ENCODE data around the gene ACOX3. TPM values are rescaled to one million over a fixed set of nuclear protein-coding genes. Genes with fewer than 3 reads are reported as not detected.

The ACOX3 gene
- total and polyA plus RNA-seq, 2 of the 8 experiments (the other 6 are each of a cell fraction or from before 2014, with no cell fraction given), result 2.5 to 9.9 TPM

- TF ChIP-seq SP1 (IDR thresholded peaks at IDR 0.05; ENCODE audit: low read depth, low read length) (no peak), SP2 (IDR thresholded peaks at IDR 0.05; ENCODE audit: low read length) (no peak), SP4 (IDR thresholded peaks at IDR 0.05; ENCODE audit: low read length) (no peak), ZNF274 (IDR thresholded peaks at IDR 0.05; ENCODE audit: borderline replicate concordance, extremely low read depth, low read length) (no peak), YY1 (IDR thresholded peaks at IDR 0.05; ENCODE audit: low read depth, low read length) (no peak), ATF2 (IDR thresholded peaks at IDR 0.05; ENCODE audit: low read length) (no peak)
These were observed 31.7 kb upstream of the ACOX3 start (continued) for GRCh38 chr4:8472158-8472688.
